Uterus (tissue), 4 donors: ENCODE data around the gene SRA1. TPM values are rescaled to one million over a fixed set of nuclear protein-coding genes. Genes with fewer than 3 reads are reported as not detected.
A peak's percentile ranks its signal among the peaks of the same experiment; 100 is the strongest.

Experiments used
- DNase-seq, 2 donors: peaks; one replicate each; pipeline ENCODE4 v3.0.0-alpha.2; 2019 to 2020
- H3K27ac ChIP-seq, 2 donors: fragments of 200-600 bp; sonication (generic); 1 replicate in 1 of 2; 2 replicates in 1 of 2; pipeline ENCODE4 v1.5.1; 2016 to 2018
- H3K27me3 ChIP-seq, 2 donors: fragments of 200-600 bp; sonication (generic); one replicate each; pipeline ENCODE4 v1.5.1; 2018 to 2019; ENCODE audit warnings: control low read depth in 1 of 2
- H3K36me3 ChIP-seq, 2 donors: fragments of 200-600 bp; sonication (generic); one replicate each; pipeline ENCODE4 v1.5.1; 2019; ENCODE audit warnings: control low read depth in 1 of 2
- H3K4me1 ChIP-seq, 2 donors: fragments of 200-600 bp; sonication (generic); one replicate each; pipeline ENCODE4 v1.5.1; 2018 to 2019; ENCODE audit warnings: control low read depth in 1 of 2
- H3K4me3 ChIP-seq, 2 donors: fragments of 200-600 bp; sonication (generic); 1 replicate in 1 of 2; 2 replicates in 1 of 2; pipeline ENCODE4 v1.5.1; 2018 to 2019; ENCODE audit warnings: mild to moderate bottlenecking in 1 of 2
- H3K9me3 ChIP-seq, 2 donors: fragments of 200-600 bp; sonication (generic); one replicate each; pipeline ENCODE4 v1.5.1; 2019; ENCODE audit warnings: control low read depth in 1 of 2
- POLR2A ChIP-seq, 2 donors: fragments of 450-650 bp; IDR thresholded peaks; one replicate each; pipeline ENCODE4 v1.6.1; 2016; ENCODE audit warnings: antibody characterized with exemption in 2 of 2, mild to moderate bottlenecking in 1 of 2, moderate library complexity in 1 of 2
- intact Hi-C: fragments of 100-400 bp; cut with DNase I; formaldehyde crosslinking; loops from one replicate; pipeline ENCODE4 v1.15.1; 2023; ENCODE audit warnings: low total_unique reads
- total RNA-seq, 4 donors: library from RNA; depleted of rRNA in 3 of 4; stranded (reverse); fragments of >200 nt in 3 of 4; gene quantifications; one replicate each; pipeline versions ENCODE4 v1.1.0 to v1.2.4, GENCODE V29; 2014 to 2023
- TF ChIP-seq, protein P1 (sequence below), 4 experiments: fragments of 200-600 bp in 2 of 4; fragments of 450-650 bp in 2 of 4; sonication (generic) in 2 of 4; IDR thresholded peaks; one replicate each; pipeline ENCODE4 v1.5.1; 2016 to 2019; ENCODE audit warnings: antibody characterized with exemption in 4 of 4, mild to moderate bottlenecking in 2 of 4, moderate library complexity in 1 of 4
- donor health status: DM: yes; HTN: yes; CAD: no.

The SRA1 gene
- total RNA-seq, 4 donors from 2014 or later, result 2.6 to 32.6 (median 22.9) TPM

DNA sequence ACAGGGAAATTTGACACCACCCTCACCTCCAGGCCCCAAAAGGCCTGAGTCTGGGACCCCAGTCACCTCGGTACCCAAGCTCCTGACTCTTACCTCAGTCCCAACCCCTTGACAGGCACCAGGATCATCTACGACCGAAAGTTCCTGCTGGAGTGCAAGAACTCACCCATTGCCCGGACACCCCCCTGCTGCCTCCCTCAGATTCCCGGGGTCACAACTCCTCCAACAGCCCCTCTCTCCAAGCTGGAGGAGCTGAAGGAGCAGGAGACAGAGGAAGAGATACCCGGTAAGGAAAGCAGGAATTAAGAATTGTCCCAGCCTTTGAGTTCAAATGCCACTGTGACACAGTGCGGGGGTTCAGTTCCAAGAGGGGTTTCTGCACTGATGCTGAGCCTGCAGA is 8.5 kb downstream of the SRA1 start:
- H3K27ac ChIP-seq, result peak overlapping the region; percentile 92 to 93
- H3K27me3 ChIP-seq, result no peaks in the 10 kb centered on the region
- no peak overlapping the region for H3K4me3 ChIP-seq
- no peak for DNase-seq
- intact Hi-C loops, result no loop called here
- no peaks in the 10 kb centered on the region for H3K36me3 ChIP-seq
- peaks cover 10 to 14% of the 10 kb centered on the region in 2 donors for H3K4me1 ChIP-seq
- no peaks in the 10 kb centered on the region for H3K9me3 ChIP-seq
- TF ChIP-seq POLR2A (IDR thresholded peaks at IDR 0.05), result no peak
- TF ChIP-seq, protein P1, sequence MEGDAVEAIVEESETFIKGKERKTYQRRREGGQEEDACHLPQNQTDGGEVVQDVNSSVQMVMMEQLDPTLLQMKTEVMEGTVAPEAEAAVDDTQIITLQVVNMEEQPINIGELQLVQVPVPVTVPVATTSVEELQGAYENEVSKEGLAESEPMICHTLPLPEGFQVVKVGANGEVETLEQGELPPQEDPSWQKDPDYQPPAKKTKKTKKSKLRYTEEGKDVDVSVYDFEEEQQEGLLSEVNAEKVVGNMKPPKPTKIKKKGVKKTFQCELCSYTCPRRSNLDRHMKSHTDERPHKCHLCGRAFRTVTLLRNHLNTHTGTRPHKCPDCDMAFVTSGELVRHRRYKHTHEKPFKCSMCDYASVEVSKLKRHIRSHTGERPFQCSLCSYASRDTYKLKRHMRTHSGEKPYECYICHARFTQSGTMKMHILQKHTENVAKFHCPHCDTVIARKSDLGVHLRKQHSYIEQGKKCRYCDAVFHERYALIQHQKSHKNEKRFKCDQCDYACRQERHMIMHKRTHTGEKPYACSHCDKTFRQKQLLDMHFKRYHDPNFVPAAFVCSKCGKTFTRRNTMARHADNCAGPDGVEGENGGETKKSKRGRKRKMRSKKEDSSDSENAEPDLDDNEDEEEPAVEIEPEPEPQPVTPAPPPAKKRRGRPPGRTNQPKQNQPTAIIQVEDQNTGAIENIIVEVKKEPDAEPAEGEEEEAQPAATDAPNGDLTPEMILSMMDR (IDR thresholded peaks at IDR 0.05), result no peak

DNA sequence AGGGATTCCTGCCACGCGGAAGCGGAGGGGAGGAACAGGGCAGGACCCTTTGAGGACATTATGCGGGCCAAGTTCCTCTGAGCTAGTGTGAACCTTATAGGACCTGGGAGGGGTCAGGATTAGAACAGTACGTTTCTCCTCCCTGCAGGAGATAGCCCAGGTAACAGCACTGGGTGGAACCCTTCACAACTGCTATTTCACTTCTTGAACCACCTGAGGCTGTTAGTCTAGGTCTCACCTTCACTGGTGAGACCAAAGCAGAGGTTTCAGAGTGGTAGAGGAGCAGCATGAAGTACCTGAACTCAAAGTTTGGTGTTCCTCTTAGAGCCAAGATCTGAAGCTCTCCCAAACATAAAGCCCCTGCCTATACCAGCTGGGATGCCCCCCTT is 9.0 kb downstream of the SRA1 start:
- no peaks in the 10 kb centered on the region for H3K27me3 ChIP-seq
- intact Hi-C loops, result no loop called here
- TF ChIP-seq, protein P1 (IDR thresholded peaks at IDR 0.05), result no peak
- TF ChIP-seq POLR2A (IDR thresholded peaks at IDR 0.05), result no peak
- no peak for DNase-seq
- H3K4me3 ChIP-seq, result peak overlapping the region; percentile 43 to 58
- peaks cover 10 to 14% of the 10 kb centered on the region in 2 donors for H3K4me1 ChIP-seq
- H3K27ac ChIP-seq, result peak overlapping the region; percentile 92 to 93
- no peaks in the 10 kb centered on the region for H3K36me3 ChIP-seq
- no peaks in the 10 kb centered on the region for H3K9me3 ChIP-seq

DNA sequence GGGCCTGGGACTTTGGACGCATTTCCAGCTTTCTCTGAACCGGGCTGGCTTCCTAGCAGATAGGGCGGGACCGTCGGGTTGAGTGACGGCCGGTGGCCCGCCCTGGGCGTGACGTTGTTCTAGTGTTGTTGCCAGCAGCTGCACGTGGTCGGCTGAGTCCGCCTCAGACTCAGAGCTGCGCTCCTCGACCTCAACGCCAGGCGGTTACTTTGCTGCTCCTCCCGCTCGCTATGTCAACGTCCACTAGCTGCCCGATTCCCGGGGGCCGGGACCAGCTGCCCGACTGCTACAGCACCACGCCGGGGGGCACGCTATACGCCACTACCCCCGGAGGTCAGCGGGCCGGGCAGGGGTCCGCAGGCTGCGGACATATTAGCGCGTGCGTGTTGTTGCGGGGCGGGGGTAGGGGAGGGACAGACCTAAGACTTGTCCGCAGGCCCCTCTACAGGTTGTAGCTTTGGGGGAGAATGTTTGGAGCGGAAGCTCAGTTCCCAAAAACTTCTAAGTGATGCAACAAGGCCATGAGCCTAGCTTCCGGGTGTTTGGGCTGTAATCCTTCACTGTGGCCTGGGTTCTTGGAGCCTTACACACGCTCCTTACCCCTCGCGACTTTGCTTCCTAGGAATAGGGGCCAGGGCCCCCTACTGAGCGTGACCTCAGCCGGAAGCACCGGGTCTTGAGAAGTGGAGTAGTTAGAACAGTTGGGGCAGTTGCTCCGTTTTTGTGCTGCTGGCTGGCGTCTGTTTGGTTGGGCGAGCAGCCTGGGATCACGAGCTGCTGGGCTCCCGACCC is 9.6 kb downstream of the SRA1 start, which contains the start of gene EIF4EBP3:
Gene EIF4EBP3, plus strand, starts transcription at position 155 of the 792 bp plus-strand sequence. Its CDS starts 76 bp downstream, at position 231.
- no peaks in the 10 kb centered on the region for H3K27me3 ChIP-seq
- peak within 1 kb of the TSS; percentile 92 to 93 for H3K27ac ChIP-seq
- TF ChIP-seq POLR2A (IDR thresholded peaks at IDR 0.05), result peak; percentile 87 to 94
- TF ChIP-seq, protein P1 (IDR thresholded peaks at IDR 0.05), result peak; percentile 16 to 86 (median 74)
- intact Hi-C loops, result no loop called here
- H3K4me1 ChIP-seq, result peaks cover 10 to 14% of the 10 kb centered on the region in 2 donors
- H3K36me3 ChIP-seq, result no peaks in the 10 kb centered on the region
- peak within 1 kb of the TSS; percentile 43 to 58 for H3K4me3 ChIP-seq
- DNase-seq, result peak; percentile 96 to 99
- no peaks in the 10 kb centered on the region for H3K9me3 ChIP-seq

DNA sequence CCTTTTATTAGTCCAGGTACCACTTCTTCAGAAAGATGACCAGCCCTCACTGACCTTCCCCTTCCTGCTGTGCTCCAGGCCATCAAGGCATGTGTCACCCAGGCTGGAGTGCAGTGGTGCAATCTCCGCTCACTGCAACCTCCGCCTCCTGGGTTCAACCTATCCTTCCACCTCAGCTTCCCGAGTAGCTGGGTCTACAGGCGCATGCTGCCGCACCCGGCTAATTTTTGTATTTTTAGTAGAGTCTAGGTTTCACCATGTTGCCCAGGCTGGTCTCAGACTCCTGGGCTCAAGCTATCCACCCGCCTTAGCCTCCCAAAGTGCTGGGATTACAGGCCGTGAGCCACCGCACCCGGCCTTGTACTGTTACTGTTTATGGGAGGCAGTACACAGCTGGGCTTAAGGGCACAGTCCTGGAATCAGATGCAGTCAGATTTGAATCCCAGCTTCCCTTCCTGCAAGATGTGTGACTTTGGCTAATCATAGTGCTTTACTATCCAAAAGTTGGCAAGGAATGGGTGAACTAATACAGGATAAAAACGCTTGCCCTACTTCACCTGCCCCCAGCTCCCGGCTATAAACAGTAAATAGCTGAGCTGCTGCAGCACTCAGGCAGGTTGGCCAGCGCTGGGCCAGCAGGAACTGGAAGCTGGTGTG is 10.3 kb downstream of the SRA1 start:
- H3K4me1 ChIP-seq, result peaks cover 10 to 14% of the 10 kb centered on the region in 2 donors
- H3K27ac ChIP-seq, result peak overlapping the region; percentile 92 to 93
- peak overlapping the region; percentile 43 to 58 for H3K4me3 ChIP-seq
- intact Hi-C loops, result no loop called here
- no peak for DNase-seq
- no peak for TF ChIP-seq POLR2A (IDR thresholded peaks at IDR 0.05)
- TF ChIP-seq, protein P1 (IDR thresholded peaks at IDR 0.05), result no peak
- no peaks in the 10 kb centered on the region for H3K9me3 ChIP-seq
- no peaks in the 10 kb centered on the region for H3K27me3 ChIP-seq
- no peaks in the 10 kb centered on the region for H3K36me3 ChIP-seq

DNA sequence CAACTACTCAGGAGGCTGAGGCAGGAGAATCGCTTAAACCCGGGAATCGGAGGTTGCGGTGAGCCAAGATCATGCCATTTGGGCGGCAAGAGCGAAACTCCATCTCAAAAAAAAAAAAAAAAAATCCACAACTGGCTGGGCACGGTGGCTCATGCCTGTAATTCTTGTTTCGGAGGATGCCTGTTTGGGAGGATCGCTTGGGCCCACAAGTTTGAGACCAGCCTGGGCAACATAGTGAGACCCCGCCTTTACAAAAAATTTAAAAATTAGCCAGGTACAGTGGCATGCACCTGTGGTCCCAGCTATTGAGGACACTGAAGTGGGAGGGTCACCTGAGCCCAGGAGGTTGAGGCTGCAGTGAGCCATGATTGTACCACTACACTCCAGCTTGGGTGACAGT is 11.7 kb downstream of the SRA1 start:
- Histone ChIP-seq H3K27ac (no peak overlapping the region), H3K4me3 (no peak overlapping the region), H3K9me3 (no peaks in the 10 kb centered on the region), H3K36me3 (no peaks in the 10 kb centered on the region), H3K27me3 (no peaks in the 10 kb centered on the region), H3K4me1 (peaks cover 10 to 14% of the 10 kb centered on the region in 2 donors)
- intact Hi-C loops, result no loop called here
- DNase-seq, result no peak
- TF ChIP-seq POLR2A (IDR thresholded peaks at IDR 0.05), result no peak
- TF ChIP-seq, protein P1 (IDR thresholded peaks at IDR 0.05), result no peak
